Measurements from ENCODE around the gene SLC9A8. TPM values are rescaled to one million over a fixed set of nuclear protein-coding genes. Genes with fewer than 3 reads are reported as not detected.

SLC9A8 gene
- total RNA-seq, 1 experiment from 2014 or later, result 6.7 TPM

DNA sequence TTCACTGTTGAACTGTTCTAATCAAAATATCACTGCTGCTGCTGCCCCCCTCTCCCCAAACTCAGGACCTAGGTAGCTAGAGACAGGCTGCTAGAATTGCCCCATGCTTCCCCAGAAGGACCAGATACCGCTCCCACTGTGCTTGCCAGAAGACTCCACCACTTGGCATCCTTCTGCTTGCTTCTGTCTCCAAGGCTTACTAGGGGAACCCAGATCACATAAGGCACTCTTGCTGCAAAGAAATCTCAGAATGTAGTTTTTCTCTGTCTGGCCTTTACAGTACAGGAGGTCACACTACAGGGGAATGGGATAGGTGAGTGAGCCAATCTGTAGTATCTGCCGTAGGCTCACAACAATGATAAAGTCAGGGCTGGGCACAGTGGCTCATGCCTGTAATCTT lies 21.5 kb upstream of the SLC9A8 start:
- no peak overlapping the region for H3K27ac ChIP-seq (ENCODE audit: low read depth, low read length)
- H3K9me3 ChIP-seq (ENCODE audit: control insufficient read depth in 1 of 2, insufficient read depth in 1 of 2, low read depth in 1 of 2, low read length in 2 of 2), result no peaks in the 10 kb centered on the region
- no peaks in the 10 kb centered on the region for H4K20me1 ChIP-seq (ENCODE audit: insufficient read depth)
- no peak overlapping the region for H3K9ac ChIP-seq (ENCODE audit: low read length)
- no peak overlapping the region for H3K4me2 ChIP-seq (ENCODE audit: low read length)
- H2AFZ ChIP-seq (ENCODE audit: low read depth, low read length, poor library complexity, severe bottlenecking), result no peak overlapping the region
- no peaks in the 10 kb centered on the region for H3K36me3 ChIP-seq (ENCODE audit: control insufficient read depth in 1 of 2, insufficient read depth in 2 of 2, low read length in 2 of 2)
- BruUV-seq (replicated peaks), result no TSS peak
- H3K9me2 ChIP-seq (ENCODE audit: insufficient read depth), result no peaks in the 10 kb centered on the region
- H3K27me3 ChIP-seq (ENCODE audit: insufficient read depth, low read length), result no peaks in the 10 kb centered on the region
- H3K4me1 ChIP-seq (ENCODE audit: control insufficient read depth in 1 of 2, insufficient read depth in 2 of 2, low read length in 2 of 2), result peaks cover 4 to 23% of the 10 kb centered on the region in 2 experiments
- H3K79me2 ChIP-seq (ENCODE audit: insufficient read depth, low read length), result no peaks in the 10 kb centered on the region
- no peak overlapping the region for H3K4me3 ChIP-seq (replicated peaks in 1 of 2; ENCODE audit: low read depth in 1 of 2, low read length in 2 of 2)
- ChIA-PET CTCF (no interaction called here), RAD21 (ENCODE audit: low non-redundant PET in 1 of 2, low total read pairs in 2 of 2, uncharacterized antibody in 2 of 2, unreplicated experiment in 2 of 2) (no interaction called here), POLR2A (no interaction called here)
- ATAC-seq (no peak), DNase-seq (ENCODE audit: low read depth, low spot score) (no peak)
- TF ChIP-seq YY1 (IDR thresholded peaks at IDR 0.05; ENCODE audit: extremely low read depth, insufficient replicate concordance, low read depth, low read length) (no peak), SIN3A (IDR thresholded peaks at IDR 0.05; ENCODE audit: low read depth) (no peak), POLR2A (IDR thresholded peaks at IDR 0.05; ENCODE audit: borderline replicate concordance, extremely low read depth, insufficient read depth, insufficient read length) (no peak), TCF7L2 (IDR thresholded peaks at IDR 0.05; ENCODE audit: borderline replicate concordance, extremely low read depth, insufficient read depth, insufficient read length) (no peak), EZH2phosphoT487 (IDR thresholded peaks at IDR 0.05; ENCODE audit: borderline replicate concordance) (no peak), ZFX (IDR thresholded peaks at IDR 0.05) (no peak), POLR2AphosphoS5 (IDR thresholded peaks at IDR 0.05; ENCODE audit: low read depth, low read length) (no peak), FOSL1 (IDR thresholded peaks at IDR 0.05; ENCODE audit: low read depth) (no peak), EGR1 (IDR thresholded peaks at IDR 0.05; ENCODE audit: low read depth) (no peak), CBX3 (IDR thresholded peaks at IDR 0.05; ENCODE audit: low read depth) (no peak), JUND (IDR thresholded peaks at IDR 0.05) (no peak)
- TF ChIP-seq, protein P1, sequence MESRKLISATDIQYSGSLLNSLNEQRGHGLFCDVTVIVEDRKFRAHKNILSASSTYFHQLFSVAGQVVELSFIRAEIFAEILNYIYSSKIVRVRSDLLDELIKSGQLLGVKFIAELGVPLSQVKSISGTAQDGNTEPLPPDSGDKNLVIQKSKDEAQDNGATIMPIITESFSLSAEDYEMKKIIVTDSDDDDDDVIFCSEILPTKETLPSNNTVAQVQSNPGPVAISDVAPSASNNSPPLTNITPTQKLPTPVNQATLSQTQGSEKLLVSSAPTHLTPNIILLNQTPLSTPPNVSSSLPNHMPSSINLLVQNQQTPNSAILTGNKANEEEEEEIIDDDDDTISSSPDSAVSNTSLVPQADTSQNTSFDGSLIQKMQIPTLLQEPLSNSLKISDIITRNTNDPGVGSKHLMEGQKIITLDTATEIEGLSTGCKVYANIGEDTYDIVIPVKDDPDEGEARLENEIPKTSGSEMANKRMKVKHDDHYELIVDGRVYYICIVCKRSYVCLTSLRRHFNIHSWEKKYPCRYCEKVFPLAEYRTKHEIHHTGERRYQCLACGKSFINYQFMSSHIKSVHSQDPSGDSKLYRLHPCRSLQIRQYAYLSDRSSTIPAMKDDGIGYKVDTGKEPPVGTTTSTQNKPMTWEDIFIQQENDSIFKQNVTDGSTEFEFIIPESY (IDR thresholded peaks at IDR 0.05; ENCODE audit: extremely low read depth, insufficient replicate concordance, low read length), result no peak
- TF ChIP-seq, protein P2, sequence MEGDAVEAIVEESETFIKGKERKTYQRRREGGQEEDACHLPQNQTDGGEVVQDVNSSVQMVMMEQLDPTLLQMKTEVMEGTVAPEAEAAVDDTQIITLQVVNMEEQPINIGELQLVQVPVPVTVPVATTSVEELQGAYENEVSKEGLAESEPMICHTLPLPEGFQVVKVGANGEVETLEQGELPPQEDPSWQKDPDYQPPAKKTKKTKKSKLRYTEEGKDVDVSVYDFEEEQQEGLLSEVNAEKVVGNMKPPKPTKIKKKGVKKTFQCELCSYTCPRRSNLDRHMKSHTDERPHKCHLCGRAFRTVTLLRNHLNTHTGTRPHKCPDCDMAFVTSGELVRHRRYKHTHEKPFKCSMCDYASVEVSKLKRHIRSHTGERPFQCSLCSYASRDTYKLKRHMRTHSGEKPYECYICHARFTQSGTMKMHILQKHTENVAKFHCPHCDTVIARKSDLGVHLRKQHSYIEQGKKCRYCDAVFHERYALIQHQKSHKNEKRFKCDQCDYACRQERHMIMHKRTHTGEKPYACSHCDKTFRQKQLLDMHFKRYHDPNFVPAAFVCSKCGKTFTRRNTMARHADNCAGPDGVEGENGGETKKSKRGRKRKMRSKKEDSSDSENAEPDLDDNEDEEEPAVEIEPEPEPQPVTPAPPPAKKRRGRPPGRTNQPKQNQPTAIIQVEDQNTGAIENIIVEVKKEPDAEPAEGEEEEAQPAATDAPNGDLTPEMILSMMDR (IDR thresholded peaks at IDR 0.05 in 2 of 3, conservative IDR thresholded peaks at IDR 0.05 in 1 of 3; ENCODE audit: borderline replicate concordance in 1 of 3, insufficient read depth in 1 of 3, low read depth in 2 of 3, low read length in 2 of 3), result no peak
- TF ChIP-seq, protein P3, sequence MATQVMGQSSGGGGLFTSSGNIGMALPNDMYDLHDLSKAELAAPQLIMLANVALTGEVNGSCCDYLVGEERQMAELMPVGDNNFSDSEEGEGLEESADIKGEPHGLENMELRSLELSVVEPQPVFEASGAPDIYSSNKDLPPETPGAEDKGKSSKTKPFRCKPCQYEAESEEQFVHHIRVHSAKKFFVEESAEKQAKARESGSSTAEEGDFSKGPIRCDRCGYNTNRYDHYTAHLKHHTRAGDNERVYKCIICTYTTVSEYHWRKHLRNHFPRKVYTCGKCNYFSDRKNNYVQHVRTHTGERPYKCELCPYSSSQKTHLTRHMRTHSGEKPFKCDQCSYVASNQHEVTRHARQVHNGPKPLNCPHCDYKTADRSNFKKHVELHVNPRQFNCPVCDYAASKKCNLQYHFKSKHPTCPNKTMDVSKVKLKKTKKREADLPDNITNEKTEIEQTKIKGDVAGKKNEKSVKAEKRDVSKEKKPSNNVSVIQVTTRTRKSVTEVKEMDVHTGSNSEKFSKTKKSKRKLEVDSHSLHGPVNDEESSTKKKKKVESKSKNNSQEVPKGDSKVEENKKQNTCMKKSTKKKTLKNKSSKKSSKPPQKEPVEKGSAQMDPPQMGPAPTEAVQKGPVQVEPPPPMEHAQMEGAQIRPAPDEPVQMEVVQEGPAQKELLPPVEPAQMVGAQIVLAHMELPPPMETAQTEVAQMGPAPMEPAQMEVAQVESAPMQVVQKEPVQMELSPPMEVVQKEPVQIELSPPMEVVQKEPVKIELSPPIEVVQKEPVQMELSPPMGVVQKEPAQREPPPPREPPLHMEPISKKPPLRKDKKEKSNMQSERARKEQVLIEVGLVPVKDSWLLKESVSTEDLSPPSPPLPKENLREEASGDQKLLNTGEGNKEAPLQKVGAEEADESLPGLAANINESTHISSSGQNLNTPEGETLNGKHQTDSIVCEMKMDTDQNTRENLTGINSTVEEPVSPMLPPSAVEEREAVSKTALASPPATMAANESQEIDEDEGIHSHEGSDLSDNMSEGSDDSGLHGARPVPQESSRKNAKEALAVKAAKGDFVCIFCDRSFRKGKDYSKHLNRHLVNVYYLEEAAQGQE (IDR thresholded peaks at IDR 0.05; ENCODE audit: low read depth), result no peak
- intact Hi-C loops (cut with micrococcal nuclease), result no loop called here
